SW 1271 (cell line): ENCODE measurements around the gene TMEM273.

Source experiments
- DNase-seq, 2 experiments: peaks; one replicate each; lab custom pipeline; 2025; lab: John Stamatoyannopoulos, UW

The TMEM273 gene

GRCh38 chr10:49164559-49165188 is 23.5 kb downstream of the TMEM273 start:
- DNase-seq = peak in 1 of 2 experiments; percentile 17

GRCh38 chr10:49163741-49164140 is 24.4 kb downstream of the TMEM273 start:
- DNase-seq = no peak

- no peak for DNase-seq
Measured at GRCh38 chr10:49162761-49163310, 25.4 kb downstream of the TMEM273 start.

GRCh38 chr10:49162063-49162462 is 26.1 kb downstream of the TMEM273 start:
- no peak for DNase-seq

- DNase-seq = peak in 1 of 2 experiments; percentile 6
Measured at GRCh38 chr10:49161411-49161997, 26.7 kb downstream of the TMEM273 start.

GRCh38 chr10:49160814-49161213 is 27.4 kb downstream of the TMEM273 start:
- DNase-seq = no peak

- no peak for DNase-seq
Measured at GRCh38 chr10:49160110-49160509, 28.1 kb downstream of the TMEM273 start.

- DNase-seq = no peak
Measured at GRCh38 chr10:49158915-49159314, 29.3 kb downstream of the TMEM273 start.

GRCh38 chr10:49158404-49158803 is 29.8 kb downstream of the TMEM273 start:
- DNase-seq = no peak

GRCh38 chr10:49157229-49157628 is 31.0 kb downstream of the TMEM273 start:
- DNase-seq = no peak

- no peak for DNase-seq
Measured at GRCh38 chr10:49154641-49155040, 33.5 kb downstream of the TMEM273 start.

- no peak for DNase-seq
Measured at GRCh38 chr10:49153971-49154370, 34.2 kb downstream of the TMEM273 start.

GRCh38 chr10:49153115-49153514 is 35.1 kb downstream of the TMEM273 start:
- no peak for DNase-seq

- no peak for DNase-seq
Measured at GRCh38 chr10:49152663-49153062, 35.5 kb downstream of the TMEM273 start.

GRCh38 chr10:49152037-49152436 is 36.2 kb downstream of the TMEM273 start:
- DNase-seq = no peak

- no peak for DNase-seq
Measured at GRCh38 chr10:49151481-49151880, 36.7 kb downstream of the TMEM273 start.

- DNase-seq = no peak
Measured at GRCh38 chr10:49151025-49151445, 37.2 kb downstream of the TMEM273 start.

- DNase-seq = no peak
Measured at GRCh38 chr10:49150426-49150825, 37.8 kb downstream of the TMEM273 start.

- DNase-seq = no peak
Measured at GRCh38 chr10:49149881-49150280, 38.3 kb downstream of the TMEM273 start.

- no peak for DNase-seq
Measured at GRCh38 chr10:49144058-49144720, 44.0 kb downstream of the TMEM273 start.

GRCh38 chr10:49143249-49143648 is 44.9 kb downstream of the TMEM273 start:
- DNase-seq = no peak

GRCh38 chr10:49141541-49142332 is 46.5 kb downstream of the TMEM273 start:
- DNase-seq = no peak
